Uterus (tissue), 2 donors: ENCODE measurements around the gene MEF2C.

Experiments used
- CTCF ChIP-seq, 4 experiments: fragments of 200-600 bp in 2 of 4; fragments of 450-650 bp in 2 of 4; sonication (generic) in 2 of 4; IDR thresholded peaks; one replicate each; pipeline ENCODE4 v1.5.1; 2016 to 2019; ENCODE audit warnings: antibody characterized with exemption in 4 of 4, mild to moderate bottlenecking in 2 of 4, moderate library complexity in 1 of 4
- POLR2A ChIP-seq, 2 donors: fragments of 450-650 bp; IDR thresholded peaks; one replicate each; pipeline ENCODE4 v1.6.1; 2016; ENCODE audit warnings: antibody characterized with exemption in 2 of 2, mild to moderate bottlenecking in 1 of 2, moderate library complexity in 1 of 2

GRCh38 chr5:88873447-88873846 lies 9.5 kb downstream of the MEF2C start:
- TF ChIP-seq CTCF (IDR thresholded peaks at IDR 0.05) (no peak), POLR2A (IDR thresholded peaks at IDR 0.05) (no peak)
